Measurements from ENCODE around the gene NCKAP5.

The NCKAP5 gene

DNA sequence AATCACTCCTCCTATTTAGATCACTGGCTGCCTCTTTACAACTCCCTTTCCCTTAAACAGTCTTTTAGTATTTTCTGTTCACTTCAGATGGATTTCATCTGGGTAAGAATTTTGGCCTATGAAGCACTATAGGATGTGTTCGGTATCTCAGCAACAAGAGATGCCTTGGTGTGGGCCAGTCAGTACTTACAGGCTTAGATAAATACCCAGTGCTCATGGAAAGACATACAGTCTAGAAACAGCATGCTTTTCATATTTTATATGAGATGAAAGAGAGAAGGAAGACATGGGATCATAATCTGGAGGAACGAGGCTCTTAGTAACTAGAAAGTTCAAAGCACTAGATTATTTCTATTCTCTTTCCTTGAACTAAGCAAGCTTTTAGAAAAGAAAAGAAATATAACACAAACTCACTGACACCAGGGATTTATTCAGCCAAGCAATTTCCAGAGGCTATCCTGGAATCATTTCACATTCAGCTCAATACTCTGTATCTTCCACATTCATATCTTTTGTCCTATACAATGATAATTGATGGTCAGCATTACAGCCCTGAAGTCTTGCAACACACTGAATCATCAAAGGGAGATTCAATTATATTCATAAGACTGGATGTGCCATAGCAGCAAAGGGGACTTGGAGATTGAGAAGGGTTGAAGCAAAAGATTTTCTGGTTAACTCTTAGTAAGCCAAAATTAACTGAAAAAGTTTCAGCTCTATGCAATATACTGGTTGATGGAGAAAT is 489.4 kb downstream of the NCKAP5 start:
- DNase-seq (ENCODE audit: low spot score): no peak

DNA sequence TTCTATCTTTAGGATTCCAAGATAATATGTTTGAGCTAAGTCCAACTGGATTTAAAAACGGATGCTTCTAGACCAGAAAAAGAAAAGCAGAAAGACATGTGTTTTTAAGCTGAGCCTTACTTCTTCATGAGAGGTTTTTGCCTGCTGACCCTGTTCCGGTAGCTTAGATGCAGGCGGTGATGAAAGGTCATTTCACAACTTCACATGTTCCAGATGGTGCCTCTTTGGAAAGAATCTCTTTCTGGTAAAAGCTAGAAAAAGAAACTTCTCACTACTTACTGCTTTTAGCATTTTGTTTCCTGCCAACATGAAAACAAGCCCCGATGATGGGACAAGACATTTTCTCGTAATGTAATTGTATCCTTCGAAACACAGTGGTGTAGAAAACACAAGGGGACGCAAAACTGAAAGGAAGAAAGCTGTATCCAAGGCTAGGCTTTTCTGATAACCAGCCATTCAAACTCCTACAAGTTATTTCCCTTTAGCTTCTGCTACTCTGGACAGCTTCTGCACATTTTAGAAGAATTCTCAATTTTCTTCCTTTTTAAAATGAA is 490.9 kb downstream of the NCKAP5 start:
- no peak for DNase-seq (ENCODE audit: low spot score)

DNA sequence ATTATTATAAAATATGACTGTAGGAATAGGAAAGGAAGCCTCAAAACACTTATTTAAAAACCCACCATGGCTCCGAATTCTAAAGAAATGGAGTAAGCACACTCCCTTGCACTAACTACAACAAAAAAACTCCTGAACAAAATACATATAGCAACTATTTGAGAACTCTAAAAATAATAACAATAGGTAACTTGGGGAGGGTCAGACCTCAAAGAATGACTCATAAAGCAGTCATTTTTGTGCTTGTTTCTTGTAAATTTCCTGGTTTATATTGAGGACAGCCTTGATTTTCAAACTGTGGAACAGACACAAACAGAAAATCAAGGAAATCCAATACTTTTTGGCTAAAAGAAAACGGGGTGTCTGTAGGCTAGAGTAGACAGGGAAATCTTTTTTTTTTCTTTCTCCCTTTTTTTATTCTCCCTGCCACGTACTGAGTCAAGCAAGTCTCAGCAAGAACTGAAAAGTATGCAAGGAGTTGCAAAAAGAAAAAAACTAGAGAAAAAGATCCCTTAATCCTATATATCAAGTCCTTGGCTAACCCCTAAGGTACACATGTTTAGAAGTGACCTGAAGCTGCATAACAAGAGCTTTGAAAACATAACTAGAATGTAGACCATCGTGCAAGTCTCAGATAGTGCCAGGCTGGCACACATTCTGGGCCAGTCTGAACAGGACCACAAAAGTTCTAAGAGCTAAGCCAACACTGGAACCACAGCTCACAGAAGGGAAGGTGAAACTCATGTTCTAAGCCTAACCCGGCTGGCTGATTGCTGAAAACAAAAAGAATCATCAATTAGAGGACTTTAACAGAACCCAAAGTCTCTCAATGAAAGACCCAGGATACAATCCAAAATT is 495.2 kb downstream of the NCKAP5 start:
- DNase-seq (ENCODE audit: low spot score): no peak

DNA sequence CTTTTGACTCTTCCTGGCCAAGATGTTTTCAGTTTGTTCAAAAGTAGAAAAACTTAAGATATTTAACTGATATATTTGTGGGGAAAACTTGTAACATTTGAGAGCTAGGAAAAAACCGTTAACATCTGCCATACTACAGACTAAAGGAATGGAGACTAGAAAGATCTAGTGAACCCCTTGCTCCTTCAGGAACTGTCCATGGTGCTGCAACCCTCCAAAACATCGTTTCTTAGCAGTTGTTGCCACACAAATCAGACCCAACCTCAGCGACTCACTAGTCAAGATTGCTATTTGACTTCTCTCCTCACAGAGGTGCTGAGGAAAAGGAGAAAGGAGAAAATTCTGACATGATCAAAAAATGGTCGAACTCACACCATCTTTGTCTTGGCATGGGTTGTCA is 504.5 kb downstream of the NCKAP5 start:
- no peak for DNase-seq (ENCODE audit: low spot score)

DNA sequence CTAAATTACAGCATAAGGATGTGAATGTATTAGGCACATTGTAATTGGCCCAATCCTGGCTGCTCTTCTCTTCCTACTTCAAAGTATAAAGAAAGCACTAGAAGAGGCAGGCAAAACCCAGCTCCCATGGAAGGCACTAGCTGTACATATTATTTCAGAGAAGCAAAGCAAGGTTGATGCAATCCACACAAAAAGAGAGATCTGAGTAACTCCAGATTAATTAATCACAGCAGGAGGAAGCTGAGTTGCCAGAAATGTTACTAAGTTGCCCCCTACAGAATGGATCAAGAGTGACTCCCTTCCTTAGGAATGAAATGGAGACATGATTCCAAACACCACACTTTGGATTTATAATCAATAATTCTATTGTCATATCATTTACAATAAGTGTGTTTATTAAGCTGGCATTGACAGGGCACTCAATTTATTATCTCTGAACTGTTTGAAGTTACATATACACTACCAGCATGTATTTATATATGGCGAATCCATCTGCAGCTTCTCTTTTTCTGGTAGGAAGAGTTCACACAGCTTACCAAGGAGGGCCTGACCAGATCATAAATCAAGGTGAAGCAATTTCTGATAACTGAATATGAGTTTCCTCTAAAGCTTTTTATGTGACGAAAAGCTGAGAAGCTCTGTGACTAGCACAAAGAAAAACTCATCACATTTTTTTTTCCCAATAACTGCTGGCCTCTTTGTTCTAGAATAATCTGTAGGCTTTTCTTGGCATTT is 505.2 kb downstream of the NCKAP5 start:
- no peak for DNase-seq (ENCODE audit: low spot score)

DNA sequence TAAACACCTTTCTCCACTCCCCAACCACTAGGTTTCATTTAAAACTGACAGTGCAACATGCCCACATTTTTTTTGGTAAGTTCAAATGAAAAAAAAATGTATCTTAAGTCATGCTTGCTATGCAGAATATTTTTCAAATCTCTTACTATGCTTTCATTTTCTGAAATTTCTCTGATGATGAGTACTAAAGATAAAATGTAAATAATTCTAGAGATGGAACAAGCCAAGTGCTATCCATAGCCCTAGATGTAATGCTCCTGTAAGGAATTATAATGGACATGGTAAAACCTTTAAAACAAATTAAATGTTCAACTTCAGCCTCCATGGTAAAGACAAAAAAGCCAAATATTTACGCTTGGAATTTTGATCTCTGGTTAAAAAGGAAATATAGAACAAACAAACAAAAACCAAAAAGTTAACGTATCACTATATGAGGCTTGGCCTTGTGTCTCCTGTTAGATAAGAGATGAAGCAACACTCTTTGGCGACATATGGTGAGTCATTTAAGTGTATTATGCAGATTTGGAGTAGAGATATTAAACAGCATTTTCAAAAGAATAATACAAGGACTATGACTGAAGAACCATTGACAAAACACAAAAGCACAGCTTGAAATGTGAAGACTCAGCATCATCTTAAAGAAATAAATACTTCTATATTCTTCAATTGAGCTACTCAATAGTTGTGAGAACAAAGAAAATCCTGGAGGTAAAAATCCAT is 506.2 kb downstream of the NCKAP5 start:
- DNase-seq (ENCODE audit: low spot score): no peak

DNA sequence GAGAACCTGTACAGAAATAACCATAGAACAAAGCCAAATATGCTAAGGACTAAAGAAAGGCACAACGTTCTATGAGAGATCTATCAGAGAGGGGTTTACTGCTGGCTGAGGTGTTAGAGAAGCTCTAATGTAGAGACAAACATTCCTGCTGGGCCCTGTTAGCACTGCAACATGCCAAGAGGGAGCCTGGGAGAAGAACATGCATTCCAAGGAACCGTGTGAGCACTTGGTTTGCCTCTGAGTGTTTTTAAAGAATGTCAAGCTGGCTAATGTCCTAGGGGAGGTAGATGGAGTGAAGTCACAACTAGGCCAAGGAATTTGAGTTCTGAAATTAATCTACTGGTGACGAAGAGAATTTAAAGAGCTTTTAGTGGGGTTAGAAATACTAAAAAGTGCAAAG is 514.0 kb downstream of the NCKAP5 start:
- DNase-seq (ENCODE audit: low spot score): no peak

DNA sequence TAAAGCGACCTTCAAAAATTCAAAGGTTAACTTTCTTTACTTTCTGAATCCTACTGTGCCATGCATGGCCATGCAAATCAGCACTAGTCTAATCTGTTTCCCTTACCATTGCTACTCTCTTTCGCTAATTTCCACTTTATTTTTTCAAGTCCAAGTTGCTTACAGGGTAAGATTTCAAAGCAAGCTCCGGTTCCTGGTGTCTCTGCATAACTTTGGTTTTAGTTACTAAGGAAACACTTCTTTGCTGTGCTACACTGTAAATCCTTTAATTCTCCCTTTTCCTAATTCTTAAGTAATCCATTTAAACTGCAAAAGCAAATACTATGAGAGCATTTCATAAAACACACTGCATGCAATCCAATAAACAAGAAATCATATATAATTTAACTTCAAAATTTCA is 514.7 kb downstream of the NCKAP5 start:
- no peak for DNase-seq (ENCODE audit: low spot score)

DNA sequence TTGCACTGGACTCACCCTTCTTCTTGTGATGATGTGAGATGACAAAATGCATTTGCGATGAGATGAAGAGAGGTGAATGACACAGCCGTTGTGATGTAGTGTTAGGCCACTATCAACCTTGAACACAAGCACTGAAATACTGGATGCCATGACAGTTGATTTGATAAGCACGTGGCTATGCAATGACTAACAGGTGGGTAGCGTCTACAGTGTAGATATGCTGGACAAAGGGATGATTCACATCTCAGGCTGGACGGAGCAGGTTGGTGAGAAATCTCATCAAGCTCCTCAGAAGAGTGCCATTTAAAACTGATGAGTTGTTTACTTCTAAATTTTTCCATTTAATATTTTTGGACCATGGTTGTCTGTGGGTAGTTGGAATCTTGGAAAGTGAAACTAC is 522.5 kb downstream of the NCKAP5 start:
- no peak for DNase-seq (ENCODE audit: low spot score)

DNA sequence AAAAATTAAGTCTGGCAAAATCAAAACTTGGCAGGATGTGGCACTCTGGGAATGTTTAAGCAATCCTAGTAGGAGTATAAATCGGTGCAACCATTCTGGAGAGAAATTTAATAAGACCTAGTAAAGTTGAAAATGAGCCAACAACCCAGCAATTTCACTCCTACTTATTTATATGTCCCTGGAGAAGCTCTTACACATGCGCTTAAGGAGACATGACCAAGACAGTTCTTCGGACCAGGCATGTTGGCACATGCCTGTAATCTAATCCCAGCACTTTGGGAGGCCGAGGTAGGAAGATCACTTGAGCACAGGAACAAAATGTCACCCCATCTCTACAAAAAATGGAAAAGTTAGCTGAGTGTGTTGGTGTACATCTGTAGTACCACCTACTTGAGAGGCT is 523.7 kb downstream of the NCKAP5 start:
- DNase-seq (ENCODE audit: low spot score): no peak

DNA sequence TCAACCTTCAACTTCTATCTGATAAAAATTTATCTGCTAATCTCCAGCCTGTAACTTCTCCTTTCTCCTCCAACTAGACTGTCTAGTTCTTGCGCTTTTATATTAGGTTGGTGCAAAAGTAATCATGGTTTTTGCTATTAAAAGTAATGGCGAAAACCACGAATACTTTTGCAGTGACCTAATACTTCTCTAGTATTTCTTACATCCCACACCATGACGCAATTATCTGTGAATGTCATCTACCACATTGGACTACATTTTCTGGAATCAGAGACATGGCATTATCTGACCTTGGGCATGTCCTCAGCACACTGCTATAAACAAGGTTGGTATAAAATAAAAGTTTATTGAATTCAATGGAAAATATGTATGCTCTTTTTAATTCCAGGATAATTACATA is 528.1 kb downstream of the NCKAP5 start:
- DNase-seq (ENCODE audit: low spot score): no peak

DNA sequence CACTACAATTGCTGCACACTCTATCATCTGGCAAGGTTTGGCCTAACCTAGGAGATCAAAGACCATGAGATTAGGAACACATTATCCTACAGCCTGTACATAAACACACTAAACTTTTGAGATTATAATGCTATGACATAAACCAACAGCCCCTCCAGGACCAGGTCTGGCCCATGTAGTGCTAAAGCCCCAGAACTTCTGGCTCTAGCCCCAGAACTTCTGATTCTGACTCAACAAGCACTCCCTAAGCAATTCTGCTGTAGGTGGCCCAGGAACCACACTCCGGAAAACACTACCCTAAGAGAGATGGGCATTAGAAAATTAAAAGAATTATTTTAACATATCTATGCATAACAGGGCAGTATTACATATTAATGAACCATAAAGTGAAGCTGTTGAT is 528.7 kb downstream of the NCKAP5 start:
- no peak for DNase-seq (ENCODE audit: low spot score)

DNA sequence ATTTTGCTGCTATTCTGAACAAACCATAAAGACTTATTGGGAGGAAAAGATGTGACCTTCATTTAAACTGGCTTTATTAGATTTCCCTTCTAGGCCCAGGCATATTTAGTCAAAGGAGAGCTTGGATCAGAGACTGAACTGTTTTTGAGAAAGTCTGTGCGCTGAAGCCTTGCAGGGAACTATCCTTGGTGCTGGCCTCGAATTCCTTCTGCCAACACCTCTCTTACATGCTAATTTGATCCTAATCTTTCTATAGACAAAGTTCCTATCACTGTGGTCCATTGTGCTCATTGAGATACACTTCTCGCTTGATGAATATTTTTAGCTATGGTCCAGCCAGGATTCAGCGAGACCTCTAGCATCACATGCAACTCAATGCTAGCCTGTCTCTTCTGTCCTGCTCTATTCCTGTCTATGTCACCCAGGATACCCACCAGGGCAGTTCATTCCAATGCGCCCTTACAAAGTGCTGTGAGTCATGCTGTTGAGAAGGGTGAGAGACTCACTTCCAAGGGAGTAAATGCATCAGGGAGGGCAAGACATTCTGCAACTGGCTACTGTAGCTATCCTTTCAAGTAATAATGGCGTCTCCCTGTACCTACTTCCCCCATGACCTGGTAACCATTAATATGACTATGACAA is 541.6 kb downstream of the NCKAP5 start:
- DNase-seq (ENCODE audit: low spot score): no peak

DNA sequence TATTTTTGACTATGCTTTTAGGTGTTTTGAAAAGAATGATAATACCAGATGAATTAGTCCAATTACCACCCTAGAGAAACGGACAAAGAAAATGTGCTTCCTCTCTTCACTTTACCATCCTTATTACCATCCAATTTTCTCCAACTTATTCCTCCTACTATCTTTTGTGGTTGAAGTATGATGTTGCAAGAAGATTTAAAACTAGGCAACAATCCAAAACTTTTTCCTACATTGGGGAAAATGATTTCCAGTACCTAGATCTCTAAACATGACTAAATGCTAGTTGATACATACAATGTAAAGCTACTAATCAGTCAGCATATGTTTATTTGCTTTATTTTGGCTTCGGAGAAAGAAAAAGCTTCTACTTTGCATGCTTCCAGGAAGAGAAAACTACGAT is 543.3 kb downstream of the NCKAP5 start:
- DNase-seq (ENCODE audit: low spot score): no peak

DNA sequence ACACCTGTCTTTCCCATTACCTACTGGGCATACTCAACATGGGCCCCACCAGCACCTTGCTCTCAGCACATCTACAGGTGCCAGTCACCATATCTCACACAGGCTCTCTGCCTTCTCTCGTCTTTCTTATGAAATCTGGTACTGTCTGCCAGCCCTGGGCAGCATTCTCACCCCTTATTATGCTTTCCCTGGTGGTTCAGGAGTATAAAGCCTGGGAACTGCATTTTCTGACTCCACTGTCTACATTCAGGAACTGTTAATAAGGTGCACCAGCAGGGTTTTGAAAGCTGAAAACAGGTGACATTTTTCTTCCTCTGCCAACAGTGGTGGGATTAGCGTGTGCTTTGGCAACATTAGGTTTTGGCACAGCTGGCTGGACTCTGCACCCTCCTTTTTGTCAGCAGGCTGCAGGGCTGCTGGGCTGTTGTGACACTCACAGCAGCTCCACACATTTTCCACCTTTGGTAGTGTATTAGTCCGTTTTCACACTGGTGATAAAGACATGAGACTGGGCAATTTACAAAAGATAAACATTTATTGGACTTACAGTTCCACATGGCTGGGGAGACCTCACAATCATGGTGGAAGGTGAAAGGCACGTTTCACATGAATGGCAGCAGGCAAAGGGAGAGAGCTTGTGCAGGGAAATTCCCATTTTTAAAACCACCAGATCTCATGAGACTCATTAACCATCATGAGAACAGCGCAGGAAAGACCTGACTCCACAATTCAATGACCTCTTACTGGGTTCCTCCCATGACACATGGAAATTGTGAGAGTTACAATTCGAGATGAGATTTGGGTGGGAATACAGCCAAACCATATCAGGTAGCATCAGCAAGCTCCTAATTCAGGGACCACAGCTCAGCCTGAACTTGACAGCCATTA is 555.2 kb downstream of the NCKAP5 start:
- DNase-seq (ENCODE audit: low spot score): no peak

DNA sequence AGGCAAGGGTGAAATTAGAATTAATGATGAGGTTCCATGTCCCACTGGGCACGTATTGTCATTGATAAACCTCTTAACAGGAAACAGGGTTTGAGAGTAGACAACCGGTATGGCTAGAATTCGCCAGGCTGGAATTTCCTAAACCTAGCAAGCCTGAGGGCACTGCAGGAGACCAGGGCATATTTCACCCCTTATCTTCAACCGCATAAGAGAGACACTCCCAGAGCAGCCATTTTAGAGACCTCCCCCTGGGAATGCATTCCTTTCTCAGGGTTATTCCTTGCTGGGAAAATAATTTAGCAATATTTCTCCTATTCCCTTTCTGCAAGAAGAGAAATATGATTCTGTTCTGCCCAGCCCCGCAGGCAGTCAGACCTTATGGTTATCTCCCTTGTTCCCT is 563.6 kb downstream of the NCKAP5 start:
- no peak for DNase-seq (ENCODE audit: low spot score)

DNA sequence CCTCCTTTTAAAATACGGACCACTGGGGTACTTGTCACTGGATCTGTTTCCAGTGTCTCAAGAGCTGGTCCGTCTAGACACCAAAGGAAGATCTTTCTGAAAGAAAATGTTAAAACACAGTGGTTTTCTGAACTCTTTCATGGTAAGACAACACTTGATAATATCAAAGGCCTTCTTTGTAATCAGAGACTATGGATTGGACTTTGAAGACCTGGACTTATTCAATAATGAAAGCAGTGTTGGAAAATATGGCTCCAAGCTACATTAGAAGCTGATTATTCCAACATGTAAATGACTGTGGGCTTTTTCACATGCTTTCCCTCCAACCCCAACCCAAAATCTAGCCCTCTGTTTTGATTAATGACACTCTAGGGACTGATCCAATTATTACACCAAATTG is 568.8 kb downstream of the NCKAP5 start:
- no peak for DNase-seq (ENCODE audit: low spot score)

DNA sequence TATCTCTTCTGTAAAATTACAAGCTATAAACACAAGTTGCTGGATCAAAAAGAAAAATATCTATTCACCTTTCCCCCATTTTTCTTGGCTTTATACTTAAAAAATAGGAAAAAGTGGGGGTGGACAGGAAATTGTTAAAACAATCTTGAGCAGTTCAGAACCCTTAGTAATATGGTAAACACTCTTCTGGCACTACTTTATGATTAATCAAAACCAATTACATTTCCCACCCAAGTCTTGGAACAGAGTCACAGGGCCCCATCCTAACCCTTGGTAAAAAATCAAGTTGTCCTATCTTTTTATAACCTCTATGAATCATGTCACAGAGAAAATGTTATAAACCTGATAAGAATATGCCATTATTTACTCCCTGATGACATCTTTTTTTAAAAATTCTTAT is 570.0 kb downstream of the NCKAP5 start:
- DNase-seq (ENCODE audit: low spot score): no peak

DNA sequence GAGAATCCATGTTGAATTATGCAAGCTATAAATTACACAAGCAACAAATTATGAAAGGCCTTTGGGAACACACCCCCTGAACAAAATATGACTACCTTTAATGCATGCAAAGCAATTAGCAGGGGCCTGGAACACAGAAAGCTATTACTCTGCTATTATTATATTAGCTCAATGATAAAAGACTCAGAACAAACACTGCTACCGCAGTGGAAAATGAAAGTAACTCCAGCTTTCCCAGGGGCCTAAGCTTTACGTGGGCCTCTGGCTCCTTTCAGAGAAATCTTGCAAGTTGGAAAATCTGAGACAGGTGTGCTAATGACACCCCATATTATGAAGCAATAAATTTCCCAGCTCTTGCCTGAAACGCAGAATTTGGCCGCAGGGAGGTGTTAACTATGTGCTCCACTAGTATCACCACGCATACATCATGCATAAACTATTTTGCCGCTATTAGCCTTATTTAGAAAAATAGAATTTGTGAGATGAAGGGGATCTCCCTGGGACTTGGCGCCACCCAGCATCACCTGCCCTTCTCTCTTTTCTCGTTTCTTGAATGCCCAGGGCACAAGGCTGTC is 576.7 kb downstream of the NCKAP5 start:
- DNase-seq (ENCODE audit: low spot score): no peak

DNA sequence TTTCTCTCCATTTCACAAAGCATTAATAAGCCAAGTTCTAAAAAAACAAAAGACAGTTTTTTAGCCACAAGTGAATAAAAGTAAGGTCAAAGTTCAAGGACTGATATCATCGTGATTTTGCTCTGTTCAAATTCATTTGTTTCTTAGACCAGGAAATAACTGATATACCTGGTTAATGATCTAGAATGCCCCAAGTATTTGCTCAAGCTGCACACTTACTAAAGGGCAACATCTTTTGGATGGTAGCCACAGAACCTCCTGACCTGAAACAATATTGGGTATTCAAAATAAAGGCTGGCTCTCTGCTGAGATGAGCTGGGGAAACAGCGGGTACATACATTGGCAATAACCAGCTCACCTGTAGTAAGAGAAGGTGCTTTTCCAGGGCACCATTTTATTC is 583.5 kb downstream of the NCKAP5 start:
- DNase-seq (ENCODE audit: low spot score): no peak
